Pancreas (tissue), 10 donors: ENCODE data around the gene ZNF710. TPM values are rescaled to one million over a fixed set of nuclear protein-coding genes. Genes with fewer than 3 reads are reported as not detected.

Source experiments
- ATAC-seq, 4 donors: fragments of 200-7000 bp; cut with Tn5 transposase; one replicate each; pipeline versions ENCODE4 v1.8.0 to v1.9.1; 2020; ENCODE audit warnings: mild to moderate bottlenecking in 4 of 4, moderate library complexity in 4 of 4
- DNase-seq, 6 donors: peaks; one replicate each; pipeline ENCODE4 v3.0.0-alpha.2; 2020
- FAIRE-seq: peaks from 2 replicates; lab custom pipeline; 2012; peaks lifted over from hg19 to GRCh38; lab: Jason Lieb, UNC
- H3K27ac ChIP-seq, 4 donors: fragments of 200-600 bp; sonication (generic); 1 replicate in 3 of 4; 2 replicates in 1 of 4; pipeline versions ENCODE4 v1.5.0 to v1.8.0; 2020
- H3K27me3 ChIP-seq, 4 donors: fragments of 200-600 bp; one replicate each; pipeline ENCODE4 v1.8.0; 2021
- H3K36me3 ChIP-seq, 3 donors: fragments of 200-600 bp; sonication (generic) in 1 of 3; one replicate each; pipeline versions ENCODE4 v1.5.0 to v1.8.0; 2020 to 2021
- H3K4me1 ChIP-seq, 3 donors: fragments of 200-600 bp; one replicate each; pipeline ENCODE4 v1.8.0; 2021
- H3K4me3 ChIP-seq, 4 donors: fragments of 200-600 bp; sonication (generic) in 2 of 4; one replicate each; pipeline versions ENCODE4 v1.5.0 to v1.8.0; 2020 to 2021
- H3K9me3 ChIP-seq, 4 donors: fragments of 200-600 bp; one replicate each; pipeline ENCODE4 v1.8.0; 2021
- WGBS, 2 donors: extraction: QIAGEN DNeasy Blood & Tissue Kit; methylation state at CpG; one replicate each; pipeline ENCODE4 v1.1.7; 2013; 5-methylcytosine and 5-hydroxymethylcytosine counted together
- intact Hi-C, 3 donors: fragments of 100-400 bp; cut with DNase I; formaldehyde crosslinking; loops; one replicate each; pipeline versions ENCODE4 v1.11.1 to v1.14.2; 2022
- polyA plus RNA-seq, 2 donors: library from polyadenylated mRNA; stranded (reverse); fragments of 200-250 nt; gene quantifications; one replicate each; pipeline ENCODE4 v1.2.3, GENCODE V29; 2013
- total RNA-seq, 6 donors: library from RNA; stranded (reverse); fragmentation: NEBNext Ultra II Directional in 4 of 6; extraction: Animal tissue kit (Norgen Biotek cat#: 25700) in 4 of 6; gene quantifications; one replicate each; pipeline versions ENCODE4 v1.2.1 to v1.2.4, GENCODE V29; 2021 to 2023
- TF ChIP-seq, protein P1 (sequence below), 4 donors: fragments of 200-600 bp; sonication (generic) in 3 of 4; IDR thresholded peaks; one replicate each; pipeline versions ENCODE4 v1.5.0 to v1.8.0; 2021; ENCODE audit warnings: antibody characterized with exemption in 4 of 4
- donor health status: healthy with polysubstance abuse.
- donor health status: DM: no; HTN: no; CAD: no; lungs with moderate emphysema.
- donor health status: DM: no; HTN: no; CAD: no.
- donor health status: control.
- donor health status: control.
- donor health status: Bipolar disorder and iron deficiency.
- donor health status: DM: yes; HTN: yes; CAD: no.
- donor health status: DM: no; HTN: no; CAD: no.
- donor health status: DM: no; HTN: no; CAD: no.
- donor health status: DM: yes; HTN: yes; CAD: no.

ZNF710 gene
- total and polyA plus RNA-seq, 8 donors, result 31.9 to 298 (median 37.8) TPM

DNA sequence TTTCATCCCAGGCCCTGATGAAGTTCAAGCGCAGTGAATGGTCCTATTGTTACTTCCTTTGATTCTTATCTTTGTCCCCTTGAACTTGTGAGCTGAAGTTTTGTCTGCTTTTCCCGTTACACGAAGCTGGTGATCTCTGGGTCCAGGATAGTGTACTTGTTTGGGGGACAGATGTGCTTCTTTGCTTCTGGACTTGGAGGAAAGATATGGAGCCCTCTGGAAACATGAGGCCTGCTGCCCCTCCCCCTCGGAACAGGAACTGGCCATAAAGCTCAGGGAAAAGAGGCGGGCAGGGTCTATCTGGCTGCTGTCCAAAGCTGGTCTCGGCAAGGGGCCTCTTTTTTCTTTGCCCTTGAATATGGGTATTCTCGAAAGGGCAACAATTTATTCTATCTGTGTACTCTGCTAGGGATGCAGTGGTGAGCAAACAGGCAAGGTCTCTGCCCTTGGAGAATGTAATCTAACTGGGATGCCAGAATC lies 53.5 kb downstream of the ZNF710 start:
- H3K4me1 ChIP-seq, result peaks cover 0 to 3% (median 2%) of the 10 kb centered on the region in 3 donors
- FAIRE-seq (no peak), ATAC-seq (peak in 3 of 4 donors; percentile 5 to 41 (median 19)), DNase-seq (peak in 2 of 6 donors; percentile 50 to 55)
- no peaks in the 10 kb centered on the region for H3K9me3 ChIP-seq
- peak overlapping the region; percentile 16 to 50 (median 38) for H3K27ac ChIP-seq
- no peaks in the 10 kb centered on the region for H3K36me3 ChIP-seq
- no peaks in the 10 kb centered on the region for H3K27me3 ChIP-seq
- H3K4me3 ChIP-seq, result no peak overlapping the region
- intact Hi-C loops, result no loop called here
- TF ChIP-seq, protein P1, sequence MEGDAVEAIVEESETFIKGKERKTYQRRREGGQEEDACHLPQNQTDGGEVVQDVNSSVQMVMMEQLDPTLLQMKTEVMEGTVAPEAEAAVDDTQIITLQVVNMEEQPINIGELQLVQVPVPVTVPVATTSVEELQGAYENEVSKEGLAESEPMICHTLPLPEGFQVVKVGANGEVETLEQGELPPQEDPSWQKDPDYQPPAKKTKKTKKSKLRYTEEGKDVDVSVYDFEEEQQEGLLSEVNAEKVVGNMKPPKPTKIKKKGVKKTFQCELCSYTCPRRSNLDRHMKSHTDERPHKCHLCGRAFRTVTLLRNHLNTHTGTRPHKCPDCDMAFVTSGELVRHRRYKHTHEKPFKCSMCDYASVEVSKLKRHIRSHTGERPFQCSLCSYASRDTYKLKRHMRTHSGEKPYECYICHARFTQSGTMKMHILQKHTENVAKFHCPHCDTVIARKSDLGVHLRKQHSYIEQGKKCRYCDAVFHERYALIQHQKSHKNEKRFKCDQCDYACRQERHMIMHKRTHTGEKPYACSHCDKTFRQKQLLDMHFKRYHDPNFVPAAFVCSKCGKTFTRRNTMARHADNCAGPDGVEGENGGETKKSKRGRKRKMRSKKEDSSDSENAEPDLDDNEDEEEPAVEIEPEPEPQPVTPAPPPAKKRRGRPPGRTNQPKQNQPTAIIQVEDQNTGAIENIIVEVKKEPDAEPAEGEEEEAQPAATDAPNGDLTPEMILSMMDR (IDR thresholded peaks at IDR 0.05), result no peak
- 33 to 38% methylated on average over 7 of the region's 7 CpGs for WGBS, 2 donors

DNA sequence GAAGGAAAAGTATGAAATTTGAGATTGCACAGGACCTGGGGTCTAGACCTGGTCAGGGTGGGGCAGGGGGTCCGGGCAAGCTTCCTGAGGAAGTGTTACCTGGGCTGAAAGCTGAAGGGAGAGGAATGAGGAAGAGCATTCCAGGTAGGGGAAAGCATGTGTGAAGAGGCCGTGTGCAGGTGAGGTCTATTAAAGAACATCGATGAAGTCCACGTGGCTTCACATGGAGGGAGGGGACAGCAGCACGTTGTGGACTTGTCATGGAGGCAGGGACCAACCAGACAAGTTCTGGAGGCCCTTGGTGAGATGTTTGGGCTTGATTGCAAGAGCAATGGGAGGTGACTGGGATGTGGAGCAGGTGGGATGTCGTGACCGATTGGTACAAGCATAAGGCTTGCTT lies 54.1 kb downstream of the ZNF710 start:
- Histone ChIP-seq H3K27ac (peak overlapping the region; percentile 16 to 50 (median 38)), H3K9me3 (no peaks in the 10 kb centered on the region), H3K36me3 (no peaks in the 10 kb centered on the region), H3K4me1 (peaks cover 0 to 3% (median 2%) of the 10 kb centered on the region in 3 donors), H3K4me3 (no peak overlapping the region), H3K27me3 (no peaks in the 10 kb centered on the region)
- TF ChIP-seq, protein P1 (IDR thresholded peaks at IDR 0.05), result no peak
- intact Hi-C loops, result no loop called here
- ATAC-seq (peak; percentile 9 to 63 (median 49)), DNase-seq (peak in 1 of 6 donors; percentile 43), FAIRE-seq (no peak)
- WGBS, 2 donors, result 58 to 59% methylated on average over 7 of the region's 7 CpGs

DNA sequence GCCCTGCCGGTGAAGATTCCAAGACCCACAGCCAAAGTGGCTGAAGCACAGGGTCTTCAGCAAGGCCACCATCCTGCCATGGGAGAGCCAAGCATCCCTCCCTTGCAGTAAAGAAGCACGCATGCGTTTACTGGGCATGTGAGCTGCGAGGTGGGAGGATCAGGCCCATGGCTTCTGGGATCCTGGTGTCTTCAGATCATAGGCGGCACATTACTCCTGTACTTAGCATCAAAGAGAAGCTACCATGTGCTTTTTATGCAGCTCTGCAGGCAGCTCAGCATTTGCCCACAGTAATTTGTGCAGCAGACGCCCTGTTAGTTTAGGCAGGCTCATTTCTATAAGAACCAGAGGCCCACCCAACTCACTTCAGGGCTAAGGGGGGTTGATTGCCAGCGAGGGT lies 55.4 kb downstream of the ZNF710 start:
- no peak overlapping the region for H3K4me3 ChIP-seq
- no peak for ATAC-seq
- no peak overlapping the region for H3K27ac ChIP-seq
- TF ChIP-seq, protein P1 (IDR thresholded peaks at IDR 0.05), result no peak
- intact Hi-C loops, result no loop called here
- 95% methylated on average over 7 of the region's 7 CpGs for WGBS, 2 donors
- peaks cover 8 to 14% (median 10%) of the 10 kb centered on the region in 3 donors for H3K4me1 ChIP-seq
- no peaks in the 10 kb centered on the region for H3K36me3 ChIP-seq
- FAIRE-seq, result no peak
- DNase-seq, result no peak
- H3K27me3 ChIP-seq, result no peaks in the 10 kb centered on the region
- H3K9me3 ChIP-seq, result no peaks in the 10 kb centered on the region

DNA sequence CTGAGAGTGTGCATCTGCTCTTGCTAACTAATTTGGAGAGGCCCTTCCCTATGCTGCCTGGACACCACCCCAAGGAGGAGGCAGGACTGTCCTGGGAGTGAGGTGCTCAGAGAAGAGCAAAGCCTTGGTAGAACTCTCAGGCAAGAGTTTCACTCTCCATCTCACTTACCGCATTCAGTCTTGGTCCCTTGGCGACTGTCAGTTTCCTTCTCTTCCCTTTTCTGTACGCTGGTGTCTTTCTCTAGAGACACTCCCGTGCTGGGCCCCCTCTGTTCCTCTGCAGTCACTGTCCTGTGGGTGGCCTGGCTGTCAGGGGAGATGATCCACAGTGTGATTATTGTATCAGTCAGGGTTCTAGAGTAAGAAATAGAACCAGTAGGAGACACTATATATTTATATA lies 57.2 kb downstream of the ZNF710 start:
- H3K27ac ChIP-seq, result peak overlapping the region in 2 of 4 donors; percentile 5 to 85
- H3K27me3 ChIP-seq, result no peaks in the 10 kb centered on the region
- H3K9me3 ChIP-seq, result no peaks in the 10 kb centered on the region
- TF ChIP-seq, protein P1 (IDR thresholded peaks at IDR 0.05), result no peak
- intact Hi-C loops, result no loop called here
- no peaks in the 10 kb centered on the region for H3K36me3 ChIP-seq
- H3K4me3 ChIP-seq, result no peak overlapping the region
- ATAC-seq, result no peak
- no peak for FAIRE-seq
- 91 to 97% methylated on average over 4 of the region's 4 CpGs for WGBS, 2 donors
- DNase-seq, result no peak
- peaks cover 25 to 31% (median 28%) of the 10 kb centered on the region in 3 donors for H3K4me1 ChIP-seq

DNA sequence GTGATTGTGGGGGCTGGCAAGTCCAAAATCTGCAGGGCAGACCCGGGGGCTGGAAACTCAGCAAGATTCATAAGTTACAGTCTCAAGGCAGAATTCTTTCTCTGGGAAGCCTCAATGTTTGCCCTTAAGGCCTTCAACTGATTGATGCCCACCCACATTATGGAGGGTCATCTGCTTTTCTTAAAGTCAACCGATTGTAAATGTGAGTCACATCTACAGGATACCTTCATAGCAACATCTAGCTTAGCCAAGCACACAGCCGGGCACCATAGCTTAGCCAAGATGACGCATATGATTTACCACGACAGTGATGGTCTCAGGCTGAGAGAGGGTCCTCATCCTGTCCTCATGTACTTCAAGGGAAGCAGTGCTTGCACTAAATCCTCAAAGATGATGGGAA lies 57.7 kb downstream of the ZNF710 start:
- TF ChIP-seq, protein P1 (IDR thresholded peaks at IDR 0.05), result no peak
- Histone ChIP-seq H3K27ac (peak overlapping the region in 2 of 4 donors; percentile 5 to 85), H3K4me3 (no peak overlapping the region), H3K36me3 (no peaks in the 10 kb centered on the region), H3K9me3 (no peaks in the 10 kb centered on the region), H3K27me3 (no peaks in the 10 kb centered on the region), H3K4me1 (peaks cover 30 to 32% (median 31%) of the 10 kb centered on the region in 3 donors)
- 96 to 98% methylated on average over 5 of the region's 5 CpGs for WGBS, 2 donors
- intact Hi-C loops, result no loop called here
- FAIRE-seq, result no peak
- no peak for DNase-seq
- no peak for ATAC-seq
